ENCODE measurements around the gene AP5Z1. TPM values are rescaled to one million over a fixed set of nuclear protein-coding genes. Genes with fewer than 3 reads are reported as not detected.

AP5Z1 gene
- total and polyA plus RNA-seq, 2 of the 4 experiments (the other 2 are of a cell fraction): 9.7 to 38.7 TPM

- Histone ChIP-seq H3K9me1 (ENCODE audit: insufficient read depth, low read length) (no peaks in the 10 kb centered on the region), H3K4me2 (ENCODE audit: low read depth, low read length) (no peak overlapping the region), H3K36me3 (ENCODE audit: control insufficient read depth, insufficient read depth, low read length) (no peaks in the 10 kb centered on the region), H2BK20ac (ENCODE audit: low read depth, low read length) (no peak overlapping the region), H3K14ac (replicated peaks; ENCODE audit: low read depth, low read length) (no peak overlapping the region), H4K20me1 (ENCODE audit: insufficient read depth, low read length) (no peaks in the 10 kb centered on the region), H2AK5ac (ENCODE audit: low read depth, low read length) (no peak overlapping the region), H2BK15ac (ENCODE audit: low read depth, low read length) (no peak overlapping the region), H3K4ac (ENCODE audit: low read depth, low read length) (no peak overlapping the region), H3K23ac (ENCODE audit: low read depth, low read length) (no peak overlapping the region), H3K4me1 (ENCODE audit: control insufficient read depth, insufficient read depth, low read length) (peaks cover 5% of the 10 kb centered on the region; the same call in 1 of the 2 replicates), H4K91ac (ENCODE audit: insufficient read depth, low read depth, low read length) (no peak overlapping the region), H3K4me3 (ENCODE audit: insufficient read depth, low read depth, low read length) (no peak overlapping the region), H3K9me3 (ENCODE audit: control insufficient read depth, insufficient read depth, low read length) (no peaks in the 10 kb centered on the region), H3K27ac (ENCODE audit: insufficient read depth, low read length) (no peak overlapping the region), H2BK5ac (ENCODE audit: low read depth, low read length, poor library complexity, severe bottlenecking) (no peak overlapping the region), H3K56ac (ENCODE audit: extremely low read depth, insufficient read depth, low read length) (no peak overlapping the region), H2AK9ac (replicated peaks; ENCODE audit: low read depth, low read length, poor library complexity) (no peak overlapping the region), H3K18ac (ENCODE audit: low read depth, low read length) (no peak overlapping the region), H4K8ac (ENCODE audit: low read depth in 2 of 2, low read length in 2 of 2) (no peak overlapping the region), H2BK120ac (ENCODE audit: low read depth, low read length) (no peak overlapping the region), H3K79me1 (ENCODE audit: low read depth in 1 of 2, low read length in 2 of 2) (no peaks in the 10 kb centered on the region), H3K9ac (ENCODE audit: low read depth, low read length) (no peak overlapping the region), H4K5ac (ENCODE audit: low read depth, low read length) (no peak overlapping the region), H3K27me3 (ENCODE audit: control insufficient read depth, insufficient read depth, low read length) (peaks cover 1% of the 10 kb centered on the region; the same call in 1 of the 2 replicates), H2AFZ (replicated peaks; ENCODE audit: low read length, poor library complexity) (no peak overlapping the region)
- ATAC-seq (ENCODE audit: low read depth) (no peak), DNase-seq (no peak)
- no TSS peak for BruUV-seq (replicated peaks)
- ChIA-PET CTCF (interaction anchor here (0.5 kb wide), 1 partner anchor 1525 kb away, joined by 3 read pairs; no protein-coding TSS in a partner anchor), POLR2A (ENCODE audit: unreplicated experiment) (no interaction called here)
- dilution Hi-C loops (cut with HindIII; ENCODE audit: low sequenced_read_pairs, unreplicated experiment): no loop called here
- intact Hi-C loops (cut with micrococcal nuclease): no loop called here
- in situ Hi-C loops (cut with MboI; ENCODE audit: low sequenced_read_pairs): no loop called here
- TF ChIP-seq FOS (IDR thresholded peaks at IDR 0.05; ENCODE audit: low read depth, low read length): no peak
- no peak for TF ChIP-seq POLR2A (IDR thresholded peaks at IDR 0.05; ENCODE audit: low read depth, low read length)
- no peak for TF ChIP-seq MXI1 (IDR thresholded peaks at IDR 0.05; ENCODE audit: borderline replicate concordance, low read depth, low read length)
- no peak for TF ChIP-seq SMC3 (IDR thresholded peaks at IDR 0.05; ENCODE audit: low read depth, low read length)
- TF ChIP-seq RFX5 (IDR thresholded peaks at IDR 0.05; ENCODE audit: low read depth, low read length): no peak
- TF ChIP-seq USF2 (IDR thresholded peaks at IDR 0.05; ENCODE audit: low read depth, low read length): no peak
- no peak for TF ChIP-seq NFE2L2 (IDR thresholded peaks at IDR 0.05; ENCODE audit: low read depth, low read length)
- TF ChIP-seq RAD21 (IDR thresholded peaks at IDR 0.05; ENCODE audit: low read length): no peak
- TF ChIP-seq MAZ (IDR thresholded peaks at IDR 0.05; ENCODE audit: borderline replicate concordance, low read depth, low read length): no peak
- no peak for TF ChIP-seq CHD1 (IDR thresholded peaks at IDR 0.05; ENCODE audit: low read depth, low read length)
- TF ChIP-seq RCOR1 (IDR thresholded peaks at IDR 0.05; ENCODE audit: insufficient replicate concordance, low read length): no peak
- TF ChIP-seq ELK1 (IDR thresholded peaks at IDR 0.05; ENCODE audit: borderline replicate concordance, low read depth, low read length): no peak
- TF ChIP-seq BHLHE40 (IDR thresholded peaks at IDR 0.05; ENCODE audit: low read depth, low read length): no peak
- no peak for TF ChIP-seq CEBPB (IDR thresholded peaks at IDR 0.05; ENCODE audit: low read depth, low read length)
- 82% methylated on average over 14 of the region's 21 CpGs; no CpG with 5 or more reads in 1 of the 2 experiments for WGBS, 2 experiments (ENCODE audit: extremely low coverage in 2 of 2, insufficient read length in 1 of 2)
Observed at GRCh38 chr7:4838626-4839334, 63.4 kb downstream of the AP5Z1 start.
